GM12878 (cell line): Measurements from ENCODE around the gene TMBIM6. TPM values are rescaled to one million over a fixed set of nuclear protein-coding genes. Genes with fewer than 3 reads are reported as not detected.

Experiments
- ATAC-seq: fragments of 200-7000 bp; cut with Tn5 transposase; 3 replicates; pipeline ENCODE4 v1.9.1; 2020; ENCODE audit warnings: mild to moderate bottlenecking, moderate library complexity
- BruUV-seq: library from RNA; stranded (reverse); fragments of 400-500 nt; replicated peaks from 2 replicates; lab custom pipeline; 2021; lab: Mats Ljungman, UMichigan
- CTCF ChIA-PET: fragments of 300-600 bp; sonication (Branson Sonifier 250); formaldehyde crosslinking; extraction: SDS; loops from one replicate; lab custom pipeline; 2021; ENCODE audit warnings: inconsistent platforms; lab: Yijun Ruan, JAX
- POLR2A ChIA-PET: fragments of 350-600 bp; formaldehyde crosslinking; extraction: SDS; loops from one replicate; lab custom pipeline; 2021; ENCODE audit warnings: inconsistent platforms; lab: Charles Lee
- RAD21 ChIA-PET: fragments of 300-600 bp; sonication (Branson Sonifier 250); formaldehyde crosslinking; loops from one replicate; lab custom pipeline; 2023; ENCODE audit warnings: antibody characterized with exemption; ENCODE audit not compliant: unreplicated experiment; lab: Charles Lee
- SMC1A ChIA-PET: fragments of 300-600 bp; sonication (Branson Sonifier 250); formaldehyde crosslinking; loops from one replicate; lab custom pipeline; 2023; ENCODE audit not compliant: unreplicated experiment, uncharacterized antibody; lab: Charles Lee
- DNase-seq: peaks from one replicate; pipeline ENCODE4 v3.0.0-alpha.2; 2011; ENCODE audit warnings: low read depth, low spot score
- FAIRE-seq: peaks from 3 replicates; lab custom pipeline; 2011; peaks lifted over from hg19 to GRCh38; lab: Jason Lieb, UNC
- H2AFZ ChIP-seq: 2 replicates; pipeline ENCODE4 v1.6.0; 2011; ENCODE audit warnings: low read depth, low read length, control low read depth; ENCODE audit not compliant: control insufficient read depth
- H3K27ac ChIP-seq: 2 replicates; pipeline ENCODE4 v1.5.1; 2011; ENCODE audit warnings: control low read depth; ENCODE audit not compliant: control insufficient read depth, insufficient read depth
- H3K27me3 ChIP-seq, 2 experiments: replicated peaks in 1 of 2; 2 replicates each; pipeline versions ENCODE4 v1.6.0 to v1.6.1; 2011; ENCODE audit warnings: low read length in 1 of 2; ENCODE audit not compliant: control insufficient read depth in 2 of 2, insufficient read depth in 2 of 2
- H3K36me3 ChIP-seq, 2 experiments: 2 replicates each; pipeline ENCODE4 v1.5.1; 2011; ENCODE audit warnings: low read length in 1 of 2; ENCODE audit not compliant: control insufficient read depth in 2 of 2, insufficient read depth in 2 of 2
- H3K4me1 ChIP-seq: 2 replicates; pipeline ENCODE4 v1.6.1; 2011; ENCODE audit warnings: mild to moderate bottlenecking, low read length, moderate library complexity, mixed read lengths; ENCODE audit not compliant: control insufficient read depth, insufficient read depth
- H3K4me2 ChIP-seq: 2 replicates; pipeline ENCODE4 v1.6.0; 2011; ENCODE audit warnings: control low read depth; ENCODE audit not compliant: control insufficient read depth, insufficient read depth
- H3K4me3 ChIP-seq: fragments of 200-600 bp; sonication (generic); 2 replicates; pipeline ENCODE4 v1.5.1; 2016
- H3K79me2 ChIP-seq: 2 replicates; pipeline ENCODE4 v1.6.0; 2011; ENCODE audit warnings: low read length; ENCODE audit not compliant: control insufficient read depth, insufficient read depth
- H3K9ac ChIP-seq: 2 replicates; pipeline ENCODE4 v1.8.0; 2011; ENCODE audit warnings: low read length, control low read depth, mixed read lengths; ENCODE audit not compliant: control insufficient read depth, insufficient read depth
- H3K9me3 ChIP-seq: replicated peaks from 3 replicates; pipeline ENCODE4 v1.5.1; 2011; ENCODE audit warnings: mild to moderate bottlenecking, low read length; ENCODE audit not compliant: control insufficient read depth, insufficient read depth
- H4K20me1 ChIP-seq: 2 replicates; pipeline ENCODE4 v1.6.0; 2011; ENCODE audit not compliant: control insufficient read depth, insufficient read depth
- EED ChIP-seq: sonication (generic); IDR thresholded peaks from 2 replicates; pipeline ENCODE4 v1.6.1; 2016; ENCODE audit warnings: antibody characterized with exemption, low read depth
- IKZF1 ChIP-seq: fragments of 450-650 bp; conservative IDR thresholded peaks from 2 replicates; pipeline ENCODE4 v1.6.1; 2017; ENCODE audit warnings: antibody characterized with exemption, mild to moderate bottlenecking
- NR2C2 ChIP-seq: IDR thresholded peaks from 2 replicates; pipeline ENCODE4 v1.6.1; 2011; ENCODE audit warnings: borderline replicate concordance, low read depth; ENCODE audit not compliant: control insufficient read depth, insufficient read length
- RB1 ChIP-seq: fragments of 450-650 bp; formaldehyde crosslinking; IDR thresholded peaks from 2 replicates; pipeline ENCODE4 v1.6.1; 2017; ENCODE audit warnings: mild to moderate bottlenecking, borderline replicate concordance
- TARDBP ChIP-seq: IDR thresholded peaks from 2 replicates; pipeline ENCODE4 v1.6.1; 2016; ENCODE audit warnings: borderline replicate concordance
- WRNIP1 ChIP-seq: IDR thresholded peaks from 2 replicates; pipeline ENCODE4 v1.6.1; 2011; ENCODE audit warnings: low read depth, low read length, improper control_type of control experiment, borderline replicate concordance
- WGBS: methylation state at CpG from one replicate; pipeline ENCODE4 v1.1.6; 2016; ENCODE audit warnings: low lambda C conversion rate; ENCODE audit not compliant: insufficient replicate concordance, insufficient coverage; ENCODE audit errors: missing lambda C conversion rate; 5-methylcytosine and 5-hydroxymethylcytosine counted together
- in situ Hi-C: fragments of 300-500 bp; cut with MboI; formaldehyde crosslinking; loops from 9 replicates; pipeline ENCODE4 v1.14.3; 2018; ENCODE audit warnings: mixed read lengths
- intact Hi-C: fragments of 100-400 bp; cut with micrococcal nuclease; formaldehyde crosslinking; loops from one replicate; pipeline ENCODE4 v1.14.2; 2022; ENCODE audit not compliant: unreplicated experiment
- polyA plus RNA-seq, 11 experiments: library from polyadenylated mRNA; depleted of rRNA in 4 of 11; unstranded in 6 of 11; stranded (reverse) in 5 of 11; fragments of >200 nt; fragmentation: Nextera tagmentation in 4 of 11; fragmentation: Illumina TruSeq in 1 of 11; extraction: Ambion mirVana in 4 of 11; extraction: Trizol in 1 of 11; gene quantifications; 1 replicate in 1 of 11; 2 replicates in 10 of 11; pipeline versions ENCODE4 v1.2.1 to v1.2.3, GENCODE V29; 2011 to 2016; ENCODE audit warnings: inconsistent platforms in 2 of 11, missing spikeins in 2 of 11, low read depth in 1 of 11
- total RNA-seq, 4 experiments: library from RNA; depleted of rRNA in 3 of 4; stranded (reverse); fragments of >200 nt in 3 of 4; fragmentation: Illumina TruSeq in 1 of 4; extraction: Trizol in 1 of 4; gene quantifications; 2 replicates each; pipeline versions ENCODE4 v1.2.1 to v1.2.3, GENCODE V29; 2013 to 2021
- TF ChIP-seq, protein P1 (sequence below), 3 experiments: IDR thresholded peaks in 2 of 3; conservative IDR thresholded peaks in 1 of 3; 2 replicates each; pipeline ENCODE4 v1.5.1; 2011; ENCODE audit warnings: low read depth in 3 of 3, low read length in 3 of 3, mild to moderate bottlenecking in 3 of 3, control low read depth in 2 of 3, moderate library complexity in 2 of 3, inconsistent platforms in 1 of 3, mixed read lengths in 1 of 3; ENCODE audit not compliant: control insufficient read depth in 2 of 3, insufficient read depth in 1 of 3; ENCODE audit errors: extremely low read depth in 1 of 3

Gene TMBIM6
- total and polyA plus RNA-seq, 10 of the 15 experiments (the other 5 are each of a cell fraction or from before 2014, with no cell fraction given): 224 to 1,192 (median 379) TPM

DNA sequence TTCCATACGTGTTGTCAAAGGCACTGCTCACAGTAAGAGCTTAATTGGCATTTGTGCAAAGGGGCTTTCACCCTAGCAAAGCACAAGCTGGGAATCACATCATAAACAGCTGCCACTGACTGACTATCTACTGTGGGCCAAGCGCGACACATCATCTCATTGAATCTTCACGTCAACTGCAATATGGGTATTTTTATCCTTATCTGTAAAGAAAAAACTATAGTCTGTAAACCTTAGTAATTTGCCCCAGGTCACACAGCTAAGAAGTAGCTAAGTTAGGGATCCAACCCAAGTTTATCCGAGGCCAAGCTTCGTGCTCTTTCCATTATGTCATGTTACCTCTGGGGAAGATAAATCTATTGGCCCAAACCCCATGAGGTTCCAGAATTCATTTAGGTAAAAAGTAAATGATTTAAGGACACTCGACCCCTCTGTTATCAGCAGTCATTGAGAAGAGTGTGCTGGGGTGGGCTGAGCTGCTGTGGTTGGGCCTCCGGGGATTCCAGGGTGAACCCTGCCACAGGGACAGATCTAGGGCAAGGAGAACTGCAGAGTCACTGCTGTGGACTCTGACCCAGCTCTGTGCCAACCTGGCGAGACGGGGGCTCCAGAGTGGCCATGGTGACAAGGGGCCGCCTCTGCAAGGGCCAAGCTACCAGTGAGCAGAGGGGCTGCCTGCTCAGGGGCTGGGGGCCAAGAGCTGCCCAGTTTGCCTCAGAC is 59.2 kb downstream of the TMBIM6 start:
- ATAC-seq (no peak), DNase-seq (no peak), FAIRE-seq (no peak)
- SMC1A ChIA-PET: interaction anchor here (1.8 kb wide), 1 partner anchor 10 kb away, joined by 6 read pairs; no protein-coding TSS in a partner anchor
- no peaks in the 10 kb centered on the region for H3K27me3 ChIP-seq
- H3K27ac ChIP-seq: no peak overlapping the region
- peaks cover 2 to 17% of the 10 kb centered on the region in 2 experiments for H3K36me3 ChIP-seq
- BruUV-seq: no TSS peak
- 90% methylated on average over 11 of the region's 11 CpGs for WGBS
- no peaks in the 10 kb centered on the region for H4K20me1 ChIP-seq
- H3K4me1 ChIP-seq: no peaks in the 10 kb centered on the region
- in situ Hi-C loops (no loop called here), intact Hi-C loops (no loop called here)
- H3K9me3 ChIP-seq: no peaks in the 10 kb centered on the region
- POLR2A ChIA-PET: interaction anchor here (1.1 kb wide), 1 partner anchor 10 kb away, joined by 3 read pairs; no protein-coding TSS in a partner anchor
- CTCF ChIA-PET: interaction anchor here (0.8 to 1.3 kb wide), 3 partner anchors 23 to 145 kb away, joined by 3 to 6 read pairs (median 3); partner anchors contain the start of gene TMBIM6
- no peaks in the 10 kb centered on the region for H3K79me2 ChIP-seq
- H3K9ac ChIP-seq: no peak overlapping the region
- no peak overlapping the region for H3K4me3 ChIP-seq
- no peak overlapping the region for H3K4me2 ChIP-seq
- no peak overlapping the region for H2AFZ ChIP-seq
- RAD21 ChIA-PET: no interaction called here
- TF ChIP-seq WRNIP1 (no peak), IKZF1 (no peak), TARDBP (no peak), RB1 (no peak), NR2C2 (no peak), EED (no peak)
- TF ChIP-seq, protein P1, sequence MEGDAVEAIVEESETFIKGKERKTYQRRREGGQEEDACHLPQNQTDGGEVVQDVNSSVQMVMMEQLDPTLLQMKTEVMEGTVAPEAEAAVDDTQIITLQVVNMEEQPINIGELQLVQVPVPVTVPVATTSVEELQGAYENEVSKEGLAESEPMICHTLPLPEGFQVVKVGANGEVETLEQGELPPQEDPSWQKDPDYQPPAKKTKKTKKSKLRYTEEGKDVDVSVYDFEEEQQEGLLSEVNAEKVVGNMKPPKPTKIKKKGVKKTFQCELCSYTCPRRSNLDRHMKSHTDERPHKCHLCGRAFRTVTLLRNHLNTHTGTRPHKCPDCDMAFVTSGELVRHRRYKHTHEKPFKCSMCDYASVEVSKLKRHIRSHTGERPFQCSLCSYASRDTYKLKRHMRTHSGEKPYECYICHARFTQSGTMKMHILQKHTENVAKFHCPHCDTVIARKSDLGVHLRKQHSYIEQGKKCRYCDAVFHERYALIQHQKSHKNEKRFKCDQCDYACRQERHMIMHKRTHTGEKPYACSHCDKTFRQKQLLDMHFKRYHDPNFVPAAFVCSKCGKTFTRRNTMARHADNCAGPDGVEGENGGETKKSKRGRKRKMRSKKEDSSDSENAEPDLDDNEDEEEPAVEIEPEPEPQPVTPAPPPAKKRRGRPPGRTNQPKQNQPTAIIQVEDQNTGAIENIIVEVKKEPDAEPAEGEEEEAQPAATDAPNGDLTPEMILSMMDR (IDR thresholded peaks at IDR 0.05 in 2 of 3, conservative IDR thresholded peaks at IDR 0.05 in 1 of 3; ENCODE audit: control insufficient read depth in 2 of 3, extremely low read depth in 1 of 3, insufficient read depth in 1 of 3, low read depth in 3 of 3, low read length in 3 of 3): no peak
